Neutrophil (primary cell): ENCODE data around the gene BCR.

ENCODE experiments used
- H3K27ac ChIP-seq: fragments of 200-600 bp; sonication (generic); 2 replicates; pipeline ENCODE4 v1.5.1; 2016; ENCODE audit warnings: mild to moderate bottlenecking, moderate library complexity
- H3K27me3 ChIP-seq: fragments of 200-600 bp; sonication (generic); 2 replicates; pipeline ENCODE4 v1.6.0; 2016; ENCODE audit warnings: mild to moderate bottlenecking
- H3K36me3 ChIP-seq: fragments of 200-600 bp; sonication (generic); 2 replicates; pipeline ENCODE4 v1.5.1; 2017
- H3K4me1 ChIP-seq, 2 experiments: fragments of 200-600 bp in 1 of 2; sonication (generic) in 1 of 2; 1 replicate in 1 of 2; 2 replicates in 1 of 2; pipeline versions ENCODE4 v1.5.1 to v1.6.1; 2013 to 2016; ENCODE audit warnings: low read depth in 1 of 2, low read length in 1 of 2, mild to moderate bottlenecking in 1 of 2, moderate library complexity in 1 of 2; ENCODE audit not compliant: control insufficient read depth in 1 of 2, insufficient read depth in 1 of 2
- H3K4me3 ChIP-seq, 2 experiments: fragments of 200-600 bp in 1 of 2; sonication (generic) in 1 of 2; 1 replicate in 1 of 2; 2 replicates in 1 of 2; pipeline ENCODE4 v1.5.1; 2013 to 2016; ENCODE audit warnings: low read depth in 1 of 2, low read length in 1 of 2, mild to moderate bottlenecking in 1 of 2, moderate library complexity in 1 of 2
- H3K9me3 ChIP-seq: fragments of 200-600 bp; sonication (generic); 2 replicates; pipeline ENCODE4 v1.5.1; 2016
- TF ChIP-seq, protein P1 (sequence below): fragments of 200-600 bp; sonication (generic); IDR thresholded peaks from 2 replicates; pipeline ENCODE4 v1.5.1; 2016; ENCODE audit warnings: antibody characterized with exemption

Gene BCR

DNA sequence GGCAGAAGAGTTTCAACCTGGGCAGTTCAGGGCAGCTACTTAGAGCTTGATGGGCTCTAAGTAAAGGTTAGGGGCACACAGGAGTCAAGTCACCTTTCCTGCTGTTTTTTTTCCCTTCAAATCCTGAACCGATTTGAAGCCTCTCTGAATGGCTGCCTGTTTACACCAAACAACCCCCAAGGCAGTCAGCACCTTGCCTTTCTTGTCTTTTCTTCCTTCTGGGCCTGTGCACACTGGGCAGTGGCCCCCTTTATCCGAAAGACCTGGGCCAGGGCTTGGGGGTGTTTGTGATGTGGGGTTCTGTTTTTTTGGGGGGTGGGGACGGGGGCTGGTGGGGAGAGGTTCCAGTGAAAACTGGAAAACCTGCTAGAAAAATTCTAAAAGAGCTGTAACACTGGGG lies 42.8 kb upstream of the BCR start:
- H3K36me3 ChIP-seq: no peaks in the 10 kb centered on the region
- H3K4me1 ChIP-seq: peaks cover 34 to 39% of the 10 kb centered on the region in 2 experiments
- H3K9me3 ChIP-seq: no peaks in the 10 kb centered on the region
- H3K27ac ChIP-seq: peak overlapping the region; percentile 89
- H3K27me3 ChIP-seq: no peaks in the 10 kb centered on the region
- TF ChIP-seq, protein P1, sequence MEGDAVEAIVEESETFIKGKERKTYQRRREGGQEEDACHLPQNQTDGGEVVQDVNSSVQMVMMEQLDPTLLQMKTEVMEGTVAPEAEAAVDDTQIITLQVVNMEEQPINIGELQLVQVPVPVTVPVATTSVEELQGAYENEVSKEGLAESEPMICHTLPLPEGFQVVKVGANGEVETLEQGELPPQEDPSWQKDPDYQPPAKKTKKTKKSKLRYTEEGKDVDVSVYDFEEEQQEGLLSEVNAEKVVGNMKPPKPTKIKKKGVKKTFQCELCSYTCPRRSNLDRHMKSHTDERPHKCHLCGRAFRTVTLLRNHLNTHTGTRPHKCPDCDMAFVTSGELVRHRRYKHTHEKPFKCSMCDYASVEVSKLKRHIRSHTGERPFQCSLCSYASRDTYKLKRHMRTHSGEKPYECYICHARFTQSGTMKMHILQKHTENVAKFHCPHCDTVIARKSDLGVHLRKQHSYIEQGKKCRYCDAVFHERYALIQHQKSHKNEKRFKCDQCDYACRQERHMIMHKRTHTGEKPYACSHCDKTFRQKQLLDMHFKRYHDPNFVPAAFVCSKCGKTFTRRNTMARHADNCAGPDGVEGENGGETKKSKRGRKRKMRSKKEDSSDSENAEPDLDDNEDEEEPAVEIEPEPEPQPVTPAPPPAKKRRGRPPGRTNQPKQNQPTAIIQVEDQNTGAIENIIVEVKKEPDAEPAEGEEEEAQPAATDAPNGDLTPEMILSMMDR: no peak
- H3K4me3 ChIP-seq: no peak overlapping the region

- H3K27ac ChIP-seq: peak overlapping the region; percentile 89
- TF ChIP-seq, protein P1: no peak
- no peaks in the 10 kb centered on the region for H3K27me3 ChIP-seq
- H3K9me3 ChIP-seq: no peaks in the 10 kb centered on the region
- no peaks in the 10 kb centered on the region for H3K36me3 ChIP-seq
- peaks cover 39 to 45% of the 10 kb centered on the region in 2 experiments for H3K4me1 ChIP-seq
- H3K4me3 ChIP-seq: peak overlapping the region; percentile 1 to 22
Observed at GRCh38 chr22:23137905-23138561, 42.3 kb upstream of the BCR start.

- Histone ChIP-seq H3K27me3 (no peaks in the 10 kb centered on the region), H3K4me1 (peaks cover 39 to 45% of the 10 kb centered on the region in 2 experiments), H3K4me3 (peak overlapping the region; percentile 1 to 33), H3K36me3 (no peaks in the 10 kb centered on the region), H3K27ac (peak overlapping the region; percentile 89), H3K9me3 (no peaks in the 10 kb centered on the region)
- TF ChIP-seq, protein P1: no peak
Observed at GRCh38 chr22:23138584-23139435, 41.5 kb upstream of the BCR start.

GRCh38 chr22:23140385-23140784 lies 39.9 kb upstream of the BCR start:
- TF ChIP-seq, protein P1: no peak
- Histone ChIP-seq H3K36me3 (no peaks in the 10 kb centered on the region), H3K4me1 (peaks cover 51 to 57% of the 10 kb centered on the region in 2 experiments), H3K9me3 (no peaks in the 10 kb centered on the region), H3K27me3 (no peaks in the 10 kb centered on the region), H3K4me3 (no peak overlapping the region), H3K27ac (no peak overlapping the region)

DNA sequence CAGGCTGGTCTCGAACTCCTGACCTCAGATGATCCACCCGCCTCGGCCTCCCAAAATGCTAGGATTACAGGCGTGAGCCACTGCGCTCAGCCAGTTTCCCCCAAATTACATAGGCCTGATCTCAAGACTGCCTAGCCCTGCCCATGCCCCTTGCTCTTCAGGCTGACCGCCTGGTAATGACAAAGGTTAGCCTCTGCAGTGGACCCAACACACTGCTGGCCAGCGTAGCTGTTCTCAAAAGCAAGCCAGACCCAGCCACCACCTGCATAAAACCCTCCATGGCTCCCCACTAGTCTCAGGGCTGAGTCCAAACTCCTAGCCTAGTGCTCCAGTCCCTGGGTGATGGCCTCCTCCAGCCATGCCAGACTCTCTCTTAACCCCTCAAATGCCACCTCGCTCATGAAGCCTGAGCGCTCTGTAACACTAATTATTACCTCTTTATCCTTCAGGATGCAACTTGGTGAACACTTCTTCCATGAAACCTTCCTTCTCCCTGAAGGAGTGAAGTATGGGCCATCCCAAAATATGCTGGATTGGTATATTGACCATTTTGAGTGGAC lies 37.7 kb upstream of the BCR start:
- TF ChIP-seq, protein P1: no peak
- Histone ChIP-seq H3K4me3 (peak overlapping the region; percentile 49 to 58), H3K27ac (peak overlapping the region; percentile 90), H3K4me1 (peaks cover 71 to 76% of the 10 kb centered on the region in 2 experiments), H3K9me3 (no peaks in the 10 kb centered on the region), H3K36me3 (no peaks in the 10 kb centered on the region), H3K27me3 (no peaks in the 10 kb centered on the region)
